ENCODE measurements around the gene TENM3. TPM values are rescaled to one million over a fixed set of nuclear protein-coding genes. Genes with fewer than 3 reads are reported as not detected.

The TENM3 gene
- total RNA-seq, 2 experiments from 2014 or later: not detected

DNA sequence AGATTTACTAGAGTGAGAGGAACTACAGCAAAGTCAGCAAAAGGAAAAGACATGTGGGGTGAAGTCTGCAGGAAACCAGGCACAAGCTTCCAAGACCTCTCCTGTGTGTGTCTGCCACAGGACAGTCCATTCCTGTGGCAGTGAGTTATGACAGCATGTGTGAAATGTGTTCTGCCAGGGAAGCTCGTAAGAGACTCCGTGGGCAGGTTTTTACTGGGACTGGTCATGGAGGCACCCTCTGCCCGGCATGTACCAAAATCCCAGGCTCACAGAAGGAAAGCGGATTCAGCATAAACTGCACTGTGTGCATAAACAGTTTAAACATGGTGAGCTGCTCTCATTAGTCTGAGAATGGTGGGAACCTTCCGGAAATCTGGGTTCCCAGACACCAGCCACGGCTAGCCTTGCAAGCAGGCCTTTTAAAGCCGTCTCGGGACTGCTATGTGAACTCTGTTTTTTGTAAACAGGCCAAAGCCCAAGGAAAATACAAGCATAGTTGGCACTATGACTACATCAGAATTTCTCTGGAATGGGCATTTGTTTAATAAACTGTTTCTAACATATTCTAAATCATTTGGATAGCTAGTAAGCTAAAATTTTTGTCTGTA lies 288.5 kb downstream of the TENM3 start:
- DNase-seq (no peak), ATAC-seq (no peak)
- TF ChIP-seq CTCF (IDR thresholded peaks at IDR 0.05): no peak
- no peaks in the 10 kb centered on the region for H3K27me3 Mint-ChIP-seq
- no peak overlapping the region for H3K27ac Mint-ChIP-seq
- intact Hi-C loops (cut with micrococcal nuclease): no loop called here
- no peaks in the 10 kb centered on the region for H3K36me3 Mint-ChIP-seq (ENCODE audit: low read depth)
- ChIA-PET CTCF (no interaction called here), POLR2A (no interaction called here)
- H3K4me1 Mint-ChIP-seq (ENCODE audit: low read depth): no peaks in the 10 kb centered on the region
- no peak overlapping the region for H3K4me3 Mint-ChIP-seq
- no peaks in the 10 kb centered on the region for H3K9me3 Mint-ChIP-seq

- Mint-ChIP-seq H3K4me1 (ENCODE audit: low read depth) (no peaks in the 10 kb centered on the region), H3K27ac (no peak overlapping the region), H3K4me3 (no peak overlapping the region), H3K9me3 (no peaks in the 10 kb centered on the region), H3K36me3 (ENCODE audit: low read depth) (no peaks in the 10 kb centered on the region), H3K27me3 (no peaks in the 10 kb centered on the region)
- no peak for TF ChIP-seq CTCF (IDR thresholded peaks at IDR 0.05)
- ATAC-seq (no peak), DNase-seq (no peak)
- CTCF ChIA-PET: no interaction called here
- POLR2A ChIA-PET: no interaction called here
- intact Hi-C loops (cut with micrococcal nuclease): no loop called here
Observed at GRCh38 chr4:182532441-182532840, 289.2 kb downstream of the TENM3 start.

DNA sequence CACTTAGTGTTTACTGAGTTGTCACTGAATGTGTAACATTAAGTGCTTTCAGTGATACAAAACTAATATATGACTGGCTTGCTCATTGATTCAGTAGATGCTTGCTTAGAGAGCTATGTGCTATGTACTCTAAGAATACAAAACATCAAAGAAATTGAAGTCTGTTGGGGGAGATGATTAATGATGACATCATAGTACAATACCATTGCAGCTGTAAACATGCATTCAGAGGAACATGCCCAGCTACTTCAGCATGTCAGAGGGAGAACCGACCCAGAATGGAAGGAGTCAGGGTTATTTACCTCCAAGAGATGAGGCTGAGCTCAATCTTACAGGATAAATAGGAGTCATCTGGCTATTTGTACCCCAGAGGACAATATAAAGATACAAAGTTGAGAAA lies 290.8 kb downstream of the TENM3 start:
- DNase-seq: no peak
- TF ChIP-seq CTCF (IDR thresholded peaks at IDR 0.05): no peak
- H3K27me3 Mint-ChIP-seq: no peaks in the 10 kb centered on the region
- no peaks in the 10 kb centered on the region for H3K9me3 Mint-ChIP-seq
- H3K4me1 Mint-ChIP-seq (ENCODE audit: low read depth): no peaks in the 10 kb centered on the region
- ChIA-PET POLR2A (no interaction called here), CTCF (no interaction called here)
- H3K27ac Mint-ChIP-seq: no peak overlapping the region
- intact Hi-C loops (cut with micrococcal nuclease): no loop called here
- no peak overlapping the region for H3K4me3 Mint-ChIP-seq
- ATAC-seq: no peak
- no peaks in the 10 kb centered on the region for H3K36me3 Mint-ChIP-seq (ENCODE audit: low read depth)

DNA sequence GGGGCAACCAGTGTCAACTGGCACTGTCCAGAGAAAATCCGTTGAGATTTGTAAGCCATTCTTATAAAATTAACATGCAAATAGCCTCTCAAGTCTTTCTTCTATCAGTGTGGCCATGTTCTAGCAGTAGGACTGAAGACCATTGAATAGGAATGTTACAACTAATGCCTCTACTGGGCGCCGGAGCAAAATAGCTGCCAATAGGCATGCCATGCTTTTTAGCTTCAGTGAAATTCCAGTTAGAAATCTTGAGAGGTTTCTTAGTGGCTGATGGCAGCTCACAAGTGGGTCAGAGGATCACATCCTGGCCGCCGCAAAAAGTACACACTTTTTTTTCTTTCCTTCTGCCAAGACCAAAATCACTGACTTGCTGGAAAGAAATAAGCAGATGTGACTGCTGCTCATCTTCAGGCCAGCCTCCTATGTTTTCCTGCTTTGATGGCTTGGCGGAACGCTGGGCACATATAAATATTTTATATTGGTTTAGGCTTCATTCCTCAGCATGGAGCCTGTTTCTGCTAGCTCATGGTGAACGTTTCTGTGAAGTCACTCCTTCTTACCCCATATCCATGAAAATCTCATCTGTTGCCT lies 293.1 kb downstream of the TENM3 start:
- intact Hi-C loops (cut with micrococcal nuclease): no loop called here
- ChIA-PET POLR2A (no interaction called here), CTCF (no interaction called here)
- ATAC-seq (no peak), DNase-seq (no peak)
- TF ChIP-seq CTCF (IDR thresholded peaks at IDR 0.05): no peak
- Mint-ChIP-seq H3K4me1 (ENCODE audit: low read depth) (no peaks in the 10 kb centered on the region), H3K27me3 (no peaks in the 10 kb centered on the region), H3K36me3 (ENCODE audit: low read depth) (no peaks in the 10 kb centered on the region), H3K4me3 (no peak overlapping the region), H3K27ac (no peak overlapping the region), H3K9me3 (no peaks in the 10 kb centered on the region)

GRCh38 chr4:182537031-182537795 lies 294.0 kb downstream of the TENM3 start:
- no peaks in the 10 kb centered on the region for H3K4me1 Mint-ChIP-seq (ENCODE audit: low read depth)
- CTCF ChIA-PET: no interaction called here
- H3K36me3 Mint-ChIP-seq (ENCODE audit: low read depth): no peaks in the 10 kb centered on the region
- ATAC-seq (no peak), DNase-seq (no peak)
- intact Hi-C loops (cut with micrococcal nuclease): no loop called here
- POLR2A ChIA-PET: no interaction called here
- TF ChIP-seq CTCF (IDR thresholded peaks at IDR 0.05): no peak
- no peak overlapping the region for H3K27ac Mint-ChIP-seq
- no peak overlapping the region for H3K4me3 Mint-ChIP-seq
- no peaks in the 10 kb centered on the region for H3K9me3 Mint-ChIP-seq
- H3K27me3 Mint-ChIP-seq: no peaks in the 10 kb centered on the region

Data from activated CD8-positive, alpha-beta T cell treated with anti-CD3 and anti-CD28 coated beads for 36 hours (primary cell).